KG1 (cell line): ENCODE data around the gene KCNIP4.
"Not testable (repeated sequence)": the region's sequence is repeated elsewhere in the genome, so short reads cannot be mapped to it uniquely, and the experiment has no call there.

Experiments
- DNase-seq: peaks from one replicate; lab custom pipeline; 2025; lab: John Stamatoyannopoulos, UW

The KCNIP4 gene

DNA sequence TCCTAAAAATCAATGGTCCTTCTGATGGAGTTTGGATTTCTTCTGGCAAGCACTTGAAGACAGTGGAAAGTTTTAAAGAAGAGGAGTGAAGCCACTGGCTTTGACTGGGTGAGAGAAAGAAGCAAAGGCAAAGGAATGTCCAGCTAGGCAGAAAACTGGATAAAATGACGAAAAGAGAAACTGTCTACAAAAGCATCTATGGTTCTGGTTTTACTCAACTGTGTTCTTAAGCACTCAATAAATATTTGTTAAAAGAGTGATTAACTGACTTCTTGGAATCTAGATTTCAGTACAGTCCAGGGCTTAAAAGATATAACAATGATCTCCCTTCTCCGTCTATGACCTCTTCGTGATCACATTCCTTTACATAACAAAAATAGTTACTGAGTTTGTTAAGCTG lies 1195.9 kb downstream of the KCNIP4 start:
- DNase-seq = no peak

DNA sequence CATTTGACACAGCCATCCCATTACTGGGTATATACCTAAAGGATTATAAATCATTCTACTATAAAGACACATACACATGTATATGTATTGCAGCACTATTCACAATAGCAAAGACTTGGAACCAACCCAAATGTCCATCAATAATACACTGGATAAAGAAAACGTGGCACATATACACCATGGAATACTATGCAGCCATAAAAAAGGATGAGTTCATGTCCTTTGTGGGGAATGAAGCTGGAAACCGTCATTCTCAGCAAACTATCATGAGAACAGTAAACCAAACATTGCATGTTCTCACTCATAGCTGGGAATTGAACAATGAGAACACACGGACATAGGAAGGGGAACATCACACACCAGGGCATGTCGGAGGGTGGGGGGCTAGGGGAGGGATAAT lies 1202.6 kb downstream of the KCNIP4 start:
- not testable (repeated sequence) for DNase-seq

DNA sequence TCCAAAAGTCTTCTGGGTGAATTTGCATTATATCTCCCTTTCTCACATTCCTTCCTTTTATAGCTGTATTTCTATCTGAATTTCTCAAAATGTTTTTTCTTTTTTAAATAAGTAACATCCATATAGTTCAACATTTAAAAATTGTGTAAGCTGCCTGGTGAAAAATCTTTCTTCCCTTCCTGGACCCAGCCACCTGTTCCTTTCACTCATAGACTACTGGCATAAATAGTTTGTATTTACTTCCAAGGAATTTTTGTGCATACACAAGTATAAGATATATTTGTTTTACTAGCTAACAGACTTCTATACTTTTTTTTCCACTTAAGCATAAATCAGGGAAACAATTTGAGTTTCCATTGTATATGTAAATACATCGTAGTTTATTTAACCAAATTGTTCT lies 1212.6 kb downstream of the KCNIP4 start:
- DNase-seq = no peak

DNA sequence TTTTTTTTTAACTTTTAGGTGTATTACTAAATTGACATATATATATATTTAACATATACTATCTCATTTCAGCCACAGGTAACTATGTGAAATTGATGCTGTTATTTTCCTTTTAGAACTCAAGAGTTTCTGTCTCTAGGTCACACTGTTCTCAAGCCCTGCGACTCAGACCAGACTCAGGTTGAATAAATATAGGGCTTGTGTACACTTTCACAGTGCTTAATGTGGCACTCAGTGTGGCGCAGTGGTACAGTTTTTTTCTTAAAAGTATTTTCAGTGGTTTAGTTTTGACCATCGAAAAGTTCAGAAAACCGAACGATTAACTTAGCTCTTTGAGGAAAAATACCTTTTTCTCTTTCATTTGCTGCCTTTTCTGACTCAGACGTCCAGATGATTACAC lies 1223.7 kb downstream of the KCNIP4 start:
- no peak for DNase-seq

DNA sequence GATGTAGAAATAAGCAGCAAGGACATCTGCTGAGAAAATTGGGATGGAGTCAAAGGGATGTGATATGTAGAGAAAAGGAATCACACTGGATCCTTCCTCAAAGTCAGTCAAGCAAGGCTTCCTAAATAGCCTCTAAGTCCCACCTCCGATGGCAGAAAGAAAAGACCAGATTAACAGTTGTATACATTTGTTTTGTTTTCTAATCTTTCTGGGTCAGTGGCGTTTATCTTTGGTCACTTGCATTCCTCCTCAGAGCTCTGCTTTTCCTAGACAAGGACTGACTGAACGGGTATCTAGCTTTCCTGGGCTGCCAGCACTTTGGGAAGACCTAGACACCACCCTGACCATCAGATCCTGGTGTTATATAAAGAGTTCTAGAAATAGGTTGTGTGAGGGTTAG lies 1225.1 kb downstream of the KCNIP4 start:
- no peak for DNase-seq

DNA sequence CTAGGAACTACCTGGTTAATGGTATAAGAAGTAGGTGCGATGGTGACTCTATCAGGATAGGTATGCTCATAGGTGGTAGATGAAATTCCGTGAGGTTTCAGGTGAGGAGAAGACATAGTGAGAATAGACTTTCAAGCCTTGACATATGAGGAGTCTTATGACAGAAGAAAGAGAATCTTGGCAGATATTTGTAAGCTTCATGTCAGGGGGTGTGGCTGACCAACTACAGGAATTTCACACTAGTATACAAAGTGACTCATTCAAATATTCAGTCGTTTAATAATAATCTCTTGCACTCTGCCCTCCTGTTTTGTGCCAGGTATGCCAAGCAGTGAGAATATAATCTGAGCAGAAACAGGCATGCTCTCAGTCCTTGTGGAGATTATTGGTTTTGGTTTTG lies 1225.6 kb downstream of the KCNIP4 start:
- no peak for DNase-seq

DNA sequence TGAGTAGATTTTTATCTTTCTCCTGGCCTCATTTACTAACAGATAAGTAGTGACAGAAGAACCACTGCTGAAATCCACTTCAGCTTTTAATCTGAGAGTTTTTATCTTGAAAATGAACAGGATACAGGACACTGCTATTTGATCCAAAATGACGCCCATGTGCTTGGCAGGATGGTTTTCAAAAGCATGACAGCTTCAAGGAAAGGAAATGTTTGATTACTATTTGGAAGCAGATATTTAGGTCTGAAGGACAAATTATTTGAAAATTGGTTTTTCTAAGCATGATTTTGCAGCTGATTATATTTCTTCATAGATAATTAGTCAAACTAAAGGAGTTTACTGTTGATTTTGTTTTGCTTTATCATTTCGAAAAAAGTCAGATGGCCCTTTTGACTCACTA lies 1237.2 kb downstream of the KCNIP4 start:
- no peak for DNase-seq

DNA sequence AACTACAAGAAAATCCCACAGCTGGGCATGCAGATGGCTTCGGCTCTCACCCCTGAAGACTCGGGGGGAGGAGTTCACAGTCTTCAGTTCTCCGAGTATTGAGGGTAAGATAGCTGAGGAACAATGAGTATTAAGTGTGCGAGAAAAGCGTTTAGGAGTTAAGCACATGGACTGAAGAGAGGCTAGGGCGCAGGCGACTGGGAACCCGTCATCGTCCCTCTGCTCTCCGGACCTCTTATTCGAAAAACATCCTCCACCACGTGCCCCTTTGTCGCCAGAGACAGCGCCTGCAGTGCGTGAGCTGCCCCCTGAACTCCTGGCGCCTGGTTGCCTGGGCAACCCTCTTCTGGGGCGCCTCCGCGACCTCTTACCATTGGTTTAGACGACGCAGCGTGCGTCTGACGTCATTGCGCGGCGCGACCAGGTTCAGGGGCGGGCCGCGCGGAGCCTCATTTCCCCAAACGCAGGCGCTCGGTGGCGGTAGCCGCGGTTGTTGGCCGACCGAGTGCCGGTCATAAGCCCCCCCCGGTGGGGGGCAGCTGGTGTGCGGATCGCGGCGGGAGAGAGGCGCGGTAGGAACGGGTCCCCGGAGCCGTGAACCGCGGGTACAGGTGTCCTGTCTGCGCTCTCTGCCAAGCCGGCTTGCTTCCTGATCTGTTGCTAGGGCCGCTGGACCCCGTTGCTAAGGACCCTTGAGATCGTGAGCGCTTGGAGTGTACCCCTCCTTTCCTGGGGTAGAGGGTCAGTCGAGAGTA lies 1248.4 kb downstream of the KCNIP4 start, which contains the start of gene PACRGL:
Gene PACRGL (plus strand): TSS at position 452 of the 755 bp plus-strand sequence. CDS start 4,024 bp downstream, outside the sequence.
- DNase-seq = peak; percentile 92

DNA sequence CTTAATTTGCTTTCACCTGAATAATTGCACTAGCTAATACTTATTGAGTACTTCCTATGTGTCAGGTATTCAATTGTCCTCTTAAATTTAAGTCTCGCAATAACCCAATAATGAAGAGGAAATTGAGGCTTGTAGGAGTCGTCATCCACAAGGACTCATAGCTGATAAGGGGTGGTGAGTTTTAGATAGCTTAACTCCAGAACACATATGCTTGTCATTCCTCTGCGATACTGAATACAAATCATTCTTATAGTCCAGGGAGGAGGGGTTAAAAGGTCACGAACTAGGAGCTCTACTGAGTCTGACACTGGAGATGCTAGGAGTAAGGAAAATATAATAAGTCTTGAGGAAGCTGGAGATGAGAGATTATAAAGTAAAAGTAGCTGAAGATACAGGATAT lies 1249.8 kb downstream of the KCNIP4 start:
- no peak for DNase-seq

DNA sequence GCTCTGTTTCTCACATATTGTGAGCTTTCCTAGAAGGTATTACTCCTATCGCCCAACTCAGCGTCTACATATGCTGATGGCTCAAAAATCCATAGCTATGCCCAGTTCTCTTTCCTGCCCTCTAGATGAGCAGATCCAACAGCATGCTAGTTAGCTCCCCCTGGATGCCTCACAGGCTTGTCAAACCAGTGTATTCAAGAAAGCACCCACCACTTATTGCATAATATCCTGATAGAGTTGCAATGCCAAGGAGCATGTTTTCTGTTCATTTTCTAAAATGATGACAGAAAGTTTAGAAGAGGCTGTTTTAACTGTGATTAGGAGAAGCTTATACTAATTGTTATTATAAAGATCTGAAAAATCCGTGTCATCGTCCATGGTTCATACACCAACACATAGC lies 1250.2 kb downstream of the KCNIP4 start:
- no peak for DNase-seq

DNA sequence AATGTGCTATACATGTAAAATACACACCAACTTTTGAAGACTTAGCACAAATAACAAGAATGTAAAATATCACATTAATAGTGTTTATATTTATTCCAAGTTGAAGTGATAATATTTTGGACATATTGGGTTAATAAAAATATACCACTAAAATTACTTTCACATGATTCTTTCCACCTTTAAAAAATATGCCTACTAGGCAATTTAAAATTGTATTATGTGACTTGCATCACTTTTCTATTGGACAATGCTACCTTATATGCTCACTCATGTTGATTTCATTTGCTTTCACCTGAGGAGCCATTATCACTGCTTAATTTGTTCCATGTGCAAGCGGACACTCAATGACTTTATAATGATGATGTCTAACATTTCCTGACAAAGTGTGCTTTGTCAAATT lies 1251.8 kb downstream of the KCNIP4 start:
- DNase-seq = no peak

DNA sequence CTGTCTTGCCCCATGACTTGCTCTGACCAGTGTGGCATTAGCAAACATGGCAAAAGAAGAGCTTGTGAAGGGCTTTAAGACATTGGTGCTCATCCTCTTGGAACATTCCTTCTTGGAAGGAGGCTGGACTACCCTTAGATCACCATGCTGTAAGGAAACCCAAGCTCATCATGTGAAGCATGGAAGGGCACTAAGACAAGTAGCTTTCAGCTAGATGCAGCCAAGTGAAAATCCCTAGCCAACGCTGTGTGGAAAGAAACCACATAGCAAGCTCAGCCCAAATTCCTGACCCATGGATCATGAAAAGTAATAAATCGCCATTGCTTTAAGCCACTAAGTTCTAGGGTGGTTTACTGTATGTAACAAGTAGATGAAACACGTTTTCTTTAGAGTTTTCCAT lies 1260.7 kb downstream of the KCNIP4 start:
- no peak for DNase-seq

DNA sequence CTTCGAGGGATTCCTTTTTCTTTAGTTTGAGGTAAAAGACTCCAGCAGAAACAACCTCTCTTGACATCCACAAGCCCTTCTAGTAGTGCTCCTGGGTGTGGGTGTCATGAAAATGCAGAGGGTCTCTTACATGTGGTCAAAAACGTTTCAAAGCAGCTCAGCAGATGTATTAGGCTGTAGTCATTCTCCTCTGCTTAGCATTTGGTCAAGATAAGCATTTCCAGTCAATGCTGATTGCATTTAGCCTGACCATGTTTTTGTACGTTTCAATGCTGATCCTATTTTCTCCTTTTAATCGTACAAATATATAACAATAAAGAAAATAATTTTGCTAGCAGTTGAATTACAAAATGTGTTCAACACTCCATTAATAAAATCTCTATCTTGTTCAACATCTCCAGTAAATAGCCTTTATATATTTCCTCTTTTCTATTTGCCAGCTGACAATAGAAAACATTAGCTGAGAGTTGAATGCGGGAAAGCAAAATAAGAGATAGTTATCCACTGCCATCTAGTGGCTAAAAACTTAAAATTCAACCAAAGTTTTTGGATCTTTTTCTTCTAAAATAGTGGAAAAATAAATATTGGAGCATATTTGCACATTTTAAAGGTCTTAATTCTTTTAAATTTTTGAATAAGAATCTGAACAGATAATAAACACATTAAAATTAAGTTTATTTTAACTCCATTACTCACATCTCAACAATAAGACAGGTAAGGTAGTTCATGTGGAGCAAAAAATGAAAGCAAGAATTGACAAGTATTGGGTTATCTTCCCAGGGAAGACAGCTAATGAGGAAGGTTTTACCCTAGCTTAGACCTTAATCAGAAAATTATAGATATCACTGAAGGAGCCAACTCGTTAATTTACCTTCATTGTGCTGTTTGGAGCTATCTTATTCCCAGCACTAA lies 1263.5 kb downstream of the KCNIP4 start:
- DNase-seq = no peak

DNA sequence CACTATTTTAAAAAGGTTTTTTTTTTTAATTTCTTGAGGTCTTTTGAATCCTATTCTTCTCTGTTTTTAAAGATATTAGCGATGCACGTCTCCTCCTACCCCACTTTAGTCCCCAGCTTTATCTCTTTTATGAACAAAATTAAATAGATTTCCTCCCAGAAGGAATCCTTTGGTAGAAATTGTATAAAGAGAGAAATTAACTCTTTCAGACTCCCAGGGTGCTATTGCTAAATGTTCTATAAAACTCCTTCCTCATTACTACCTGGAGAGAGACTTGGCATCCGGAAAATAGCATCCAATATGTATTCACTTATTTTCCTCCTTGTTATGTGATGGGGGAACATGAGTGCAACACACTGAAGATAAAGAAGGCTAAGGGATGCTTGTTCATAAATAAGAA lies 1264.8 kb downstream of the KCNIP4 start:
- DNase-seq = no peak

DNA sequence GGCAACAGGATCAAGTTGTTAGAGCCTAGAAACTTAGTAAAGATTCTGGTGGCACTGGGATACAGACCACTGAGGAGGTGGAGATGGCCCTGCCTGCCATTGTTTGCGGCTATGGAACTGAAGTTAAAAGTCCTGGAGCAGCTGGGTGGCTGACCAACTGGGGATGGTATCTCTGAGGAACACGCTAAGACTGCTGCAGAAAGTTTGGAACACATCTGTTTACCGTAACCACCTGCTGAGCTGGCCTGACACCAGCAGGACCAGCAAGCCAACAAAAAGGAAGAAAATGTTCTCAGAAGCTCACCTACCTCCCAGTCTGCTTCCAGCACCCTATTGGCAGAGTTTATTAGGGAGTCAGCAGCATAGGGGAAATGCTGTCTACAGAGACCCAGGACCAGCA lies 1265.7 kb downstream of the KCNIP4 start:
- no peak for DNase-seq

DNA sequence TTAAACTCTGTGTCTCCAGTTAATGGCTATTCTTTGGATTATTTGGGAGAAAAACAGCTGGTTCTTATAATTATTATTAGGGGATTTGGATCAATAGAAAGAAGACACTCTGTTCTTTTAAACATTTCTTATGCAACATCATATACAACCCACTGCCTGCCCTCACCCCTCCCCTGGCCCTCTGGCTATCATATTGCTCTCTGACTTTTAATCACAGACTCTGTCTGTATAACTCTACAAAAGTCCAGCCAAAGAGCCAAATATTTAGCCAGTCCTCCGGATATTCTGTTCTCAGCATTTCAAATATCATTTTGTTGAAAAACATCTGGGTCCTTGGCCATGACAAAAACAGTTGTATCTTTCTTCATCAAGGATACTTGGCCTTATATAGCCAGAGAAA lies 1267.3 kb downstream of the KCNIP4 start:
- no peak for DNase-seq

DNA sequence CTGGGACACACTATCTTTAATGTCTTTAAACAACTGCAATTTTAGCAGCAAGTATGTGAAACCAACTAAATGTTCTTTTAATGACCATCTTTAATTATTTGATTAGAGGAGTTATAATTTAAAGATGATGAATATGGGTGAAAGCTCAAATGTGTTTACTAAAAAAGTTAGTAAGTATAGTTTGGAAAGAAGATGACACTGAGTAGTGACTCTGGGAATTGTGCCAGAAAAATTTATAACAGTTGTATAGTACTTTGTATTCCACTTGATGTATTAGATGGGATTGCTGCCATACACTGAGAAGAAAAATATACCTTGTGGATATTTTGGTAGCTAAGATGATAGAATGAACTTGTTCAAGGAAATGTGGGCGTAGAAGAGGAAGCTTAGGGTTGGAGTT lies 1267.8 kb downstream of the KCNIP4 start:
- no peak for DNase-seq

DNA sequence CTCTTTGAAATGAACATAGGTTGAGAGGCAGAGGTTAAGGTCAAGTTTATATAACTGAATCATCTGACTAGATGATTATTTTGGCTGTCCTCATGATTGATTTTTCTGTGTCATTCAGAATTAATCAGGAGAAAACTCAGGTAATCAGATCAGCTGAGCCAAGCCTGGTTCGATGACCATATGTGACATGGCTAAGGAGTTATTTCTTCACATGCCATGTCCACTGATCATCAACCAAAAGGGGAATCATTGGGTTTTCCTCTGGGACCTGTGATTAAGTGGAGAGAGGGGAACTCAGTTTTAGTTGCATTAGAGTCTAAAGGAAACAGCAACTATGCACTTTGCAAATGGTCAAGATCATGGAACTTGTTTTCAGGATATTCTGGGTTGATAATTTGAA lies 1268.6 kb downstream of the KCNIP4 start:
- DNase-seq = no peak
